Measurements from ENCODE around the gene RNF26. TPM values are rescaled to one million over a fixed set of nuclear protein-coding genes. Genes with fewer than 3 reads are reported as not detected.

Gene RNF26
- total RNA-seq, 1 donor from 2014 or later, result 13.2 TPM

- intact Hi-C loops (cut with micrococcal nuclease), result no loop called here
- DNase-seq (no peak), ATAC-seq (no peak)
These were observed 2.1 kb upstream of the RNF26 start for GRCh38 chr11:119332111-119332765.

- DNase-seq (no peak), ATAC-seq (no peak)
- intact Hi-C loops (cut with micrococcal nuclease), result no loop called here
These were observed 846 bp downstream of the RNF26 start for GRCh38 chr11:119335091-119335654.

- DNase-seq (peak; percentile 50), ATAC-seq (no peak)
- intact Hi-C loops (cut with micrococcal nuclease), result no loop called here
These were observed 1.6 kb downstream of the RNF26 start for GRCh38 chr11:119335655-119336543.

GRCh38 chr11:119336744-119337469, 2.6 kb downstream of the RNF26 start:
- intact Hi-C loops (cut with micrococcal nuclease), result no loop called here
- DNase-seq (no peak), ATAC-seq (no peak)

- DNase-seq, result no peak
These were observed 3.4 kb downstream of the RNF26 start for GRCh38 chr11:119337581-119338317.

GRCh38 chr11:119338318-119338890, 4.1 kb downstream of the RNF26 start:
- intact Hi-C loops (cut with micrococcal nuclease), result no loop called here
- ATAC-seq, result peak; percentile 16
- DNase-seq, result peak; percentile 71

More at GRCh38 chr11:119337581-119338317, 3.4 kb downstream of the RNF26 start:
- ATAC-seq, result no peak
- intact Hi-C loops (cut with micrococcal nuclease), result no loop called here

GRCh38 chr11:119338965-119339588, 4.8 kb downstream of the RNF26 start:
- DNase-seq, result peak; percentile 56
- intact Hi-C loops (cut with micrococcal nuclease), result no loop called here
- peak; percentile 8 for ATAC-seq

- ATAC-seq (peak; percentile 78), DNase-seq (peak; percentile 88)
- intact Hi-C loops (cut with micrococcal nuclease), result no loop called here
These were observed 5.4 kb downstream of the RNF26 start for GRCh38 chr11:119339589-119340334.

GRCh38 chr11:119340335-119341221, 6.3 kb downstream of the RNF26 start, which contains the start of gene C1QTNF5:
Gene C1QTNF5 (minus strand): TSS chr11:119340883. CDS start chr11:119340397, 486 bp downstream.
- intact Hi-C loops (cut with micrococcal nuclease), result no loop called here
- DNase-seq (peak; percentile 91), ATAC-seq (peak; percentile 65)

- intact Hi-C loops (cut with micrococcal nuclease), result no loop called here
- ATAC-seq (no peak), DNase-seq (no peak)
These were observed 7.1 kb downstream of the RNF26 start for GRCh38 chr11:119341222-119342022.

GRCh38 chr11:119342023-119342300, 7.6 kb downstream of the RNF26 start:
- no peak for ATAC-seq
- DNase-seq, result no peak
- intact Hi-C loops (cut with micrococcal nuclease), result no loop called here

- no peak for DNase-seq
- intact Hi-C loops (cut with micrococcal nuclease), result no loop called here
- no peak for ATAC-seq
These were observed 8.2 kb downstream of the RNF26 start for GRCh38 chr11:119342362-119343130.

GRCh38 chr11:119343726-119344125, 9.4 kb downstream of the RNF26 start:
- ATAC-seq (no peak), DNase-seq (no peak)
- intact Hi-C loops (cut with micrococcal nuclease), result no loop called here

GRCh38 chr11:119344291-119345010, 10.1 kb downstream of the RNF26 start:
- no peak for DNase-seq
- intact Hi-C loops (cut with micrococcal nuclease), result no loop called here
- no peak for ATAC-seq
